Mucosa of stomach (tissue), 1 donor: ENCODE data around the gene ADARB1.

Source experiments
- H3K27me3 ChIP-seq: one replicate; pipeline ENCODE4 v1.7.0; 2013; ENCODE audit warnings: mild to moderate bottlenecking, low read length; ENCODE audit not compliant: control insufficient read depth, insufficient read depth
- H3K36me3 ChIP-seq: one replicate; pipeline ENCODE4 v1.7.0; 2013; ENCODE audit warnings: low read length; ENCODE audit not compliant: control insufficient read depth, insufficient read depth
- H3K4me1 ChIP-seq: one replicate; pipeline ENCODE4 v1.7.0; 2013; ENCODE audit warnings: mild to moderate bottlenecking, low read length; ENCODE audit not compliant: control insufficient read depth, insufficient read depth
- H3K4me3 ChIP-seq: one replicate; pipeline ENCODE4 v1.7.0; 2013; ENCODE audit warnings: low read length
- H3K9ac ChIP-seq: one replicate; pipeline ENCODE4 v1.7.0; 2013; ENCODE audit warnings: mild to moderate bottlenecking, low read length, moderate library complexity
- H3K9me3 ChIP-seq: one replicate; pipeline ENCODE4 v1.7.0; 2013; ENCODE audit warnings: mild to moderate bottlenecking, low read length, moderate library complexity; ENCODE audit not compliant: control insufficient read depth
- donor health status: Pancreatic carcinoma.

ADARB1 gene

DNA sequence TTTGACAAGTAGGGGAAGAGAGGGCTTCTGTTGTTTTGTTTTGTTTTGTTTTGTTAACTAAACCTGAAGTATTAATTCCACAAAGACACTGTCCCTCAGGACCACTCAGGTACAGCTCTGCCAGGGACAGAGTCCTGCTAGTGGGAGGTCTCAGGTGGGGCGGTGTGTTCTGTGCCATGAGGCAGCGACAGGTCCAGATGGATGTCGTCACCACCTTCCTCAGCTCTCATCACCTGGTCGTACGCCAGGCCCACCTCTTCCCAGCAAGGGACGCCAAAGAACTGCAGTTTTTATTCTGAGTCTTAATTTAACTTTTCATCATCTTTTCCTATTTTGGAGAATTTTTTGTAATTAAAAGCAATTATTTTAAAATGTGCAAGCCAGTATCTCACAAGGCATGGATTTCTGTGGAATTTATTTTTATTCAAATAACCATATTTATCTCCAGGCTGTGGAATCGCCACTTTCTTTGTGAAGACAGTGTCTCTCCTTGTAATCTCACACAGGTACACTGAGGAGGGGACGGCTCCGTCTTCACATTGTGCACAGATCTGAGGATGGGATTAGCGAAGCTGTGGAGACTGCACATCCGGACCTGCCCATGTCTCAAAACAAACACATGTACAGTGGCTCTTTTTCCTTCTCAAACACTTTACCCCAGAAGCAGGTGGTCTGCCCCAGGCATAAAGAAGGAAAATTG, 150.8 kb downstream of the ADARB1 start:
- no peak overlapping the region for H3K4me3 ChIP-seq
- H3K36me3 ChIP-seq = no peaks in the 10 kb centered on the region

GRCh38 chr21:45225741-45226327, 151.5 kb downstream of the ADARB1 start:
- no peak overlapping the region for H3K4me3 ChIP-seq
- no peaks in the 10 kb centered on the region for H3K36me3 ChIP-seq
- H3K9ac ChIP-seq = no peak overlapping the region
- H3K27me3 ChIP-seq = peaks cover 3% of the 10 kb centered on the region
- H3K9me3 ChIP-seq = no peaks in the 10 kb centered on the region
- H3K4me1 ChIP-seq = no peaks in the 10 kb centered on the region

More for the DNA sequence above, 150.8 kb downstream of the ADARB1 start:
- Histone ChIP-seq H3K27me3 (peaks cover 3% of the 10 kb centered on the region), H3K4me1 (no peaks in the 10 kb centered on the region), H3K9ac (no peak overlapping the region), H3K9me3 (no peaks in the 10 kb centered on the region)

- Histone ChIP-seq H3K4me3 (no peak overlapping the region), H3K9ac (no peak overlapping the region), H3K9me3 (no peaks in the 10 kb centered on the region), H3K4me1 (no peaks in the 10 kb centered on the region), H3K27me3 (peaks cover 3% of the 10 kb centered on the region), H3K36me3 (no peaks in the 10 kb centered on the region)
Measured at GRCh38 chr21:45226540-45227326, 152.4 kb downstream of the ADARB1 start.

- Histone ChIP-seq H3K4me1 (no peaks in the 10 kb centered on the region), H3K27me3 (peaks cover 3% of the 10 kb centered on the region), H3K4me3 (no peak overlapping the region), H3K9me3 (no peaks in the 10 kb centered on the region), H3K36me3 (no peaks in the 10 kb centered on the region), H3K9ac (no peak overlapping the region)
Measured at GRCh38 chr21:45227735-45228134, 153.4 kb downstream of the ADARB1 start.

- peaks cover 3% of the 10 kb centered on the region for H3K27me3 ChIP-seq
- H3K9ac ChIP-seq = no peak overlapping the region
- no peaks in the 10 kb centered on the region for H3K36me3 ChIP-seq
- H3K9me3 ChIP-seq = no peaks in the 10 kb centered on the region
- no peak overlapping the region for H3K4me3 ChIP-seq
- no peaks in the 10 kb centered on the region for H3K4me1 ChIP-seq
Measured at GRCh38 chr21:45228171-45228641, 153.8 kb downstream of the ADARB1 start.

- no peak overlapping the region for H3K9ac ChIP-seq
- H3K9me3 ChIP-seq = no peaks in the 10 kb centered on the region
- H3K36me3 ChIP-seq = no peaks in the 10 kb centered on the region
- no peaks in the 10 kb centered on the region for H3K4me1 ChIP-seq
- H3K4me3 ChIP-seq = no peak overlapping the region
- H3K27me3 ChIP-seq = peaks cover 3% of the 10 kb centered on the region
Measured at GRCh38 chr21:45228656-45229240, 154.4 kb downstream of the ADARB1 start.

DNA sequence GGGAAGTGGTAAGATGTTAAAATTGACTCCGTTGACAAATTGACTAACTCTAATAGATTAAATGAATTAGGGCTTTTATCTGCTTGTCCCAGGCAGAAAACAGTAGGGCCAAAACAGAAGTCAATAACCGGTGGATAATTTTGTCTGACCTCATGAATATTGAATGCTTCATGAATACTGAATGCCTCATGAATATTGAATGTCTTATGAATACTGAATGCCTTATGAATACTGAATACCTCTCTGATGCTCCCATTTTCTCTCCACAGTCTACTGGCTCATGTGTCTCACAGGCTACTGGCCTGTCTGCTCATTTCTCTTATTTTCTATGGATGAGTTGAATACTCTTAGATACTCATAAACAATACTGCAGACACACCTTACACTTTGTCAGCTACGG, 157.3 kb downstream of the ADARB1 start:
- no peak overlapping the region for H3K4me3 ChIP-seq
- H3K9ac ChIP-seq = no peak overlapping the region
- H3K36me3 ChIP-seq = no peaks in the 10 kb centered on the region
- no peaks in the 10 kb centered on the region for H3K4me1 ChIP-seq
- H3K27me3 ChIP-seq = peaks cover 8% of the 10 kb centered on the region
- no peaks in the 10 kb centered on the region for H3K9me3 ChIP-seq

DNA sequence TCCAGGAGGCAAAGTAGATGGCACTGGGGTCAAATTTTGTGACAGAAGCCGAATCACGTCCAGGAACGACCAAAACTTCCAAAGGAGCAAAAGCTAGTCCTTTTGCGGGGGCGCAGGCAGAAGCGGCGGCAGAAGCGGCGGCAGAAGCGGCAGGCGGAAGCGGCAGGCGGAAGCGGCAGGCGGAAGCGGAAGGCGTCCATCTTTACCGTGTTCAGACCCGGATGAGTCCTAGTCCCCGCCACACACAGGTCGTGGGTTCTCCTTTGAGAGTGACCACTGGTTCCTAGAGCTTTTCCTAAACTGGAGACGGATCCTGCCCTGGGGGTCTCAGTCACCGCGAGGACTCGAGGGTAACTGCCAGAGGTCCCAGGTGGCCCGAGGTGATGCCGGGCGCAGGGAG, 159.7 kb downstream of the ADARB1 start:
- Histone ChIP-seq H3K9me3 (no peaks in the 10 kb centered on the region), H3K4me1 (no peaks in the 10 kb centered on the region), H3K36me3 (no peaks in the 10 kb centered on the region), H3K27me3 (peaks cover 5% of the 10 kb centered on the region), H3K4me3 (no peak overlapping the region), H3K9ac (no peak overlapping the region)

DNA sequence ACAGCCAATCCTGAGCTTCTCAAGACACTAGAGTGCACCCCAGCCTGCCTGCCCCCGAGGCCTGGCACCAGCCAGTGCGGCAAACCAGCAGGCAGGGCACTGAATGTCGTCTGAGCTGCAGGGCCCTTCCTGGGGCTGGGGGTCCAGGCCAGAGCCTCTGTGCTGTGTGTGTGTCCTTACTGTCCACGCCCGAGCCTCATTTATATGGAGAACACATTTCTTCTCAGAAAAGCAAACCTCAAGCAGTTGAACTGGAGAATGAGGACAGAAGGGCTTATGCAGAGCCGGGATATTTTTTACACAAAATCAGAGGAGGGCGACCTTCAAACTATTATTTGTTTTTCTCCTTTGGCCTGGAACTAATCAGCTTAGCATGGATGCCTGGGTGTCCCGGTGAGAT, 160.6 kb downstream of the ADARB1 start:
- H3K9me3 ChIP-seq = no peaks in the 10 kb centered on the region
- H3K9ac ChIP-seq = no peak overlapping the region
- H3K4me1 ChIP-seq = no peaks in the 10 kb centered on the region
- H3K27me3 ChIP-seq = peaks cover 5% of the 10 kb centered on the region
- H3K4me3 ChIP-seq = no peak overlapping the region
- H3K36me3 ChIP-seq = no peaks in the 10 kb centered on the region

- Histone ChIP-seq H3K36me3 (no peaks in the 10 kb centered on the region), H3K27me3 (peaks cover 5% of the 10 kb centered on the region), H3K4me1 (no peaks in the 10 kb centered on the region), H3K9ac (no peak overlapping the region), H3K9me3 (no peaks in the 10 kb centered on the region), H3K4me3 (no peak overlapping the region)
Measured at GRCh38 chr21:45235488-45235887, 161.1 kb downstream of the ADARB1 start.

GRCh38 chr21:45236481-45236880, 162.1 kb downstream of the ADARB1 start:
- H3K27me3 ChIP-seq = peaks cover 5% of the 10 kb centered on the region
- H3K9me3 ChIP-seq = no peaks in the 10 kb centered on the region
- no peaks in the 10 kb centered on the region for H3K4me1 ChIP-seq
- H3K9ac ChIP-seq = no peak overlapping the region
- no peak overlapping the region for H3K4me3 ChIP-seq
- H3K36me3 ChIP-seq = no peaks in the 10 kb centered on the region

- no peaks in the 10 kb centered on the region for H3K4me1 ChIP-seq
- no peaks in the 10 kb centered on the region for H3K9me3 ChIP-seq
- H3K9ac ChIP-seq = no peak overlapping the region
- no peaks in the 10 kb centered on the region for H3K36me3 ChIP-seq
- peaks cover 5% of the 10 kb centered on the region for H3K27me3 ChIP-seq
- no peak overlapping the region for H3K4me3 ChIP-seq
Measured at GRCh38 chr21:45237401-45237800, 163.0 kb downstream of the ADARB1 start.
